ENCODE measurements around the gene MTURN. TPM values are rescaled to one million over a fixed set of nuclear protein-coding genes. Genes with fewer than 3 reads are reported as not detected.

The MTURN gene
- total and polyA plus RNA-seq, 8 donors, result 7.8 to 84.8 (median 33.7) TPM

GRCh38 chr7:30088362-30088761 is 46.4 kb upstream of the MTURN start:
- Histone ChIP-seq H3K4me3 (no peak overlapping the region), H3K9me3 (no peaks in the 10 kb centered on the region), H3K27me3 (no peaks in the 10 kb centered on the region), H3K27ac (no peak overlapping the region), H3K36me3 (peaks cover 0 to 4% (median 0%) of the 10 kb centered on the region in 4 donors), H3K4me1 (no peaks in the 10 kb centered on the region)
- no peak for DNase-seq
- intact Hi-C loops (cut with DNase I; ENCODE audit: low total_unique reads), result no loop called here
- no peak for TF ChIP-seq POLR2AphosphoS5 (IDR thresholded peaks at IDR 0.05)
- no peak for TF ChIP-seq CTCF (IDR thresholded peaks at IDR 0.05)
- no peak for TF ChIP-seq EP300 (IDR thresholded peaks at IDR 0.05)
- TF ChIP-seq POLR2A (IDR thresholded peaks at IDR 0.05), result no peak

GRCh38 chr7:30090111-30090510 is 44.7 kb upstream of the MTURN start:
- H3K27me3 ChIP-seq, result no peaks in the 10 kb centered on the region
- H3K4me1 ChIP-seq, result no peaks in the 10 kb centered on the region
- no peak overlapping the region for H3K4me3 ChIP-seq
- WGBS, 5 donors, result 74 to 84% (median 82%) methylated on average over 3 of the region's 3 CpGs
- H3K9me3 ChIP-seq, result no peaks in the 10 kb centered on the region
- no peak overlapping the region for H3K27ac ChIP-seq
- intact Hi-C loops (cut with DNase I; ENCODE audit: low total_unique reads), result no loop called here
- DNase-seq, result no peak
- peaks cover 0 to 4% (median 0%) of the 10 kb centered on the region in 4 donors for H3K36me3 ChIP-seq
- TF ChIP-seq POLR2A (IDR thresholded peaks at IDR 0.05) (no peak), POLR2AphosphoS5 (IDR thresholded peaks at IDR 0.05) (no peak), EP300 (IDR thresholded peaks at IDR 0.05) (no peak), CTCF (IDR thresholded peaks at IDR 0.05) (no peak)

GRCh38 chr7:30091491-30091912 is 43.3 kb upstream of the MTURN start:
- H3K27ac ChIP-seq, result no peak overlapping the region

GRCh38 chr7:30091987-30092386 is 42.8 kb upstream of the MTURN start:
- H3K9me3 ChIP-seq, result no peaks in the 10 kb centered on the region
- no peaks in the 10 kb centered on the region for H3K27me3 ChIP-seq
- WGBS, 5 donors, result 88 to 92% (median 91%) methylated on average over 5 of the region's 5 CpGs
- no peak for TF ChIP-seq CTCF (IDR thresholded peaks at IDR 0.05)
- TF ChIP-seq POLR2A (IDR thresholded peaks at IDR 0.05), result no peak
- no peak for TF ChIP-seq POLR2AphosphoS5 (IDR thresholded peaks at IDR 0.05)
- no peak for TF ChIP-seq EP300 (IDR thresholded peaks at IDR 0.05)
- DNase-seq, result no peak
- H3K4me1 ChIP-seq, result no peaks in the 10 kb centered on the region
- H3K36me3 ChIP-seq, result no peaks in the 10 kb centered on the region
- H3K4me3 ChIP-seq, result no peak overlapping the region
- no peak overlapping the region for H3K27ac ChIP-seq
- intact Hi-C loops (cut with DNase I; ENCODE audit: low total_unique reads), result no loop called here

More at GRCh38 chr7:30091491-30091912, 43.3 kb upstream of the MTURN start:
- DNase-seq, result peak in 1 of 2 donors; percentile 8
- intact Hi-C loops (cut with DNase I; ENCODE audit: low total_unique reads), result no loop called here
- H3K36me3 ChIP-seq, result no peaks in the 10 kb centered on the region
- 67 to 87% (median 78%) methylated on average over 2 of the region's 2 CpGs for WGBS, 5 donors
- H3K27me3 ChIP-seq, result no peaks in the 10 kb centered on the region
- H3K9me3 ChIP-seq, result no peaks in the 10 kb centered on the region
- H3K4me3 ChIP-seq, result no peak overlapping the region
- no peaks in the 10 kb centered on the region for H3K4me1 ChIP-seq
- TF ChIP-seq POLR2AphosphoS5 (IDR thresholded peaks at IDR 0.05) (no peak), EP300 (IDR thresholded peaks at IDR 0.05) (no peak), CTCF (IDR thresholded peaks at IDR 0.05) (no peak), POLR2A (IDR thresholded peaks at IDR 0.05) (no peak)
